Measurements from ENCODE around the gene C1orf115.

- TF ChIP-seq CTCF (IDR thresholded peaks at IDR 0.05; ENCODE audit: insufficient read depth, low read length), result no peak
- no peak for TF ChIP-seq REST (IDR thresholded peaks at IDR 0.05; ENCODE audit: insufficient replicate concordance, low read depth)
- TF ChIP-seq POLR2AphosphoS5 (IDR thresholded peaks at IDR 0.05; ENCODE audit: low read depth), result no peak
- no peak for TF ChIP-seq SPI1 (IDR thresholded peaks at IDR 0.05; ENCODE audit: borderline replicate concordance, low read depth)
- no peak for TF ChIP-seq GABPA (IDR thresholded peaks at IDR 0.05; ENCODE audit: low read depth)
Measured at GRCh38 chr1:220732621-220733020, 42.5 kb downstream of the C1orf115 start.
